GM12875 (cell line): ENCODE measurements around the gene SFTPD.
"Not testable (repeated sequence)": the region's sequence is repeated elsewhere in the genome, so short reads cannot be mapped to it uniquely, and the experiment has no call there.

ENCODE experiments used
- H3K4me3 ChIP-seq: one replicate; pipeline ENCODE4 v1.5.1; 2011; ENCODE audit warnings: low read depth, low read length, control low read depth
- CTCF ChIP-seq: IDR thresholded peaks from 2 replicates; pipeline ENCODE4 v1.5.1; 2011; ENCODE audit warnings: low read depth, mild to moderate bottlenecking, control low read depth, inconsistent platforms, low read length, moderate library complexity, borderline replicate concordance; ENCODE audit not compliant: insufficient read depth

SFTPD gene

DNA sequence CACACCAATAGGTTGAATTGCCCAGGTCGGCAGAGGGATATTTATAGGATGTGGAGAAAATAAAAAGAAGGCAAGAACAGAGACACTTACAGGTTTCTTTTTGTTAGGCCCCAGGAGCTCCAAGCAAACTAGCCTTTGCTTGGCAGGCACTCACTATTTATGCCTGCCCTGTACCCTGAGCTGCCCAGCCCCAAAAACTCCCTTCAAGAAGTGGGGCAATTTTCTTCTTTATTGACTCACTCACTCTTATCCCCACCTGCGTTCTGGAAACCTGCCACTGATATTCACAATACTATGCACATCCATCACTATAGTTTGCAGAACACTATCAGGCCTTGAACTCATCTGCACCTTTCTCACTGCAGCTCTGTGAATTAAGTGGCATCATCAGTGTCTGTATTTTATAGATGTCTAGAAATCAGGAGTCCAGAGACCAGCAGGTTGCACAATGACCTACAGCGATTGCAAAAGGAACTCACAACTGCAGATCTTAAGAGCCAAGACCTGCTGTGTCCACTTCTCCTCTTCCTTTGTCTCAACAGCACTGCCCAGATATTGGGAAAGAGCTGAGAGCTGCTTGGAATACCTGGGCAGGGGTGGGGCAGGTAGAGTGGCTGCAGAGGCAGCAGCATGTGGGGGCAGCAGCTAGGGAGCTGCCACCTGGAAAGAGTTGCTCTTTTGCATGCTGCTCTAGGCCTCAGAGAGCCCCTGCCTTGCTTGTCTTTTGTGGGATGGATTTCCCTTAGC, at the start of gene SFTPD:
Gene SFTPD (minus strand): TSS at position 130 of the 747 bp plus-strand sequence. CDS start 2,446 bp downstream, outside the sequence.
- no peak within 1 kb of the TSS for H3K4me3 ChIP-seq
- no peak for TF ChIP-seq CTCF

DNA sequence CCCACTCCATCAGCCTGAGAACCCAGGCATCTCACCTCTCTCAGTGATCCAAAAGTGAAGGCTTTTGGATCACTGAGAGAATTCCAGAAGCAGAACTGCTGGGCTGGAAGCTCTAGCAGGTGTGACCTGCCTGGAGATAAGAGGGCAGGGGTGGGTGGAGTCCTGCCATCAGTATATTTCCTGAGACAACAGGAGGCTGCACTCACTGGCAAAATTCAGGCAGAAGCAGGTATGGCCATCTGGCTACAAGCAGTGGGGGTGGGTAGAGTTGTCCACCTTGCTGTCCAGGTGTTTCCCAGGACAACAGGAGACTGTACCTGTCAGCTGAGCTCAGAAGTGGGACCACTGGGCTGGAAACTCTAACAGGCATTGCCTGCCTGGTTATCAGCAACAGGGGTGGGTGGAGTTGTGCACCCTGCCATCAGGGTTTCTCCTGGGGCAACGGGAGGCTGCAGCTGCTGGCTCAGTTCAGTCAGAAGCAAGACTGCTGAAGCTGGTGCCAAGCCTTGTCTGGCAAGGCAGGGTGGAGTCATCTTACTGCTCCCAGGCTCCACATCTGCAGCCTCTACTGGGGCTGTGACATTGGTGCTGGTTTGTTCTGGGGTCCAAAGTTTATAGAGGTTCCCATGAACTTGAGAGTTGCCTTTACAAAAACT, 47.2 kb upstream of the SFTPD start:
- no peak for TF ChIP-seq CTCF
- no peak overlapping the region for H3K4me3 ChIP-seq

DNA sequence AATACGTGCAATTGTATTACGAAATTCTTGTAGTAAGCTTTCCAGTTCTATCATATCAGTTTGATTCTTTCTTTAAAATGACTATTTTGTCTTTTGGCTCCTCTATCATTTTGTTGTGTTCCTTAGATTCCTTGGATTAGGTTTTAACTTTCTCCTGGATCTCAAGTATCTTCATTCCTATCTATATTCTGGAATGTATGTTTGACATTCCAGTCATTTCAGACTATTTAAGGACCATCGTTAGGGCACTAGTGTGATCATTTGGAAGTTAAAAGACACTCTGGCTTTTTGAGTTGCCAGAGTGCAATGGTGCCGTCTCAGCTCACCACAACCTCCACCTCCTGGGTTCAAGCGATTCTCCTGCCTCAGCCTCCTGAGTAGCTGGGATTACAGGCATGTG, 45.7 kb upstream of the SFTPD start:
- TF ChIP-seq CTCF, result no peak
- no peak overlapping the region for H3K4me3 ChIP-seq

- not testable (repeated sequence) for H3K4me3 ChIP-seq
These were observed 39.3 kb upstream of the SFTPD start for GRCh38 chr10:79988199-79988598.

DNA sequence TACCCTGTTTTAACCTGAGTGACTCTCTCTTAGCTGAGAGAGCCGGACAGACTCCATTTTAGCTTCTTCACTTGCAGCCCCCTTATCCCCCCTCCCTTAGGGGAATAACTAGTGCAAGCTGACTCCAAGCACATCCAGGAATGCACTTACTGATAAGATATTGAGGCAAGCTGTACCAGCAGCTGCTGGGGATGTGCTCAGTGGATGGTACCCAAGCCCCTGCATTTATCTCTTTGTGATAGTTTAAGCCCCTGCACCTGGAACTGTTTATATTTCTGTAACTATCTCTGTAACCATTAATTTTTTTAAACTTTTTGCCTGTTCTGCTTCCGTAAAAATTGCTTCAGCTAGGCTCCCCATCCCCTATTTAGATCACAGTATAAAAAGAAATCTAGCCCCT, 37.8 kb upstream of the SFTPD start:
- not testable (repeated sequence) for H3K4me3 ChIP-seq

GRCh38 chr10:79985481-79986072, 36.7 kb upstream of the SFTPD start:
- TF ChIP-seq CTCF, result no peak

DNA sequence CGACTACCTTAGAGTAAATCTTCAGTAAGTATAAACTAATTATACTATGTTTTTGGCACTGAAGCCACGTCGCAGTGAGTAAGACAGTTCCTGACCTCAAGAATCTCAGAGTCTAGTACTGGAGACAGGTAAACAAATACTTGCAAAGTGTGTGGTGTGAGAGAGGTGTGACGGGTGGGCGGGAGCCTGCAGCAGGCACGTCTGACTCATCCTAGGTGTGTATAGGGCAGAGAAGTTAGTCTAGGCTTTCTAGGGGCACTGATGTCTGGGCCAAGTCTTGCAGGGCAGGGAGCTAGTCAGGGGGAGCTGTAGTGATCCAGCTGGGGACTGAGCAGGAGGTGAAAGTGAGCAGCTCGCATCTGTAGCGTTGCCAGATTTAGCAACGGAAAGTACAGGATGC, 35.9 kb upstream of the SFTPD start:
- TF ChIP-seq CTCF, result no peak
- no peak overlapping the region for H3K4me3 ChIP-seq

More at GRCh38 chr10:79985481-79986072, 36.7 kb upstream of the SFTPD start:
- no peak overlapping the region for H3K4me3 ChIP-seq
